ENCODE results near the gene CHI3L2. TPM values are rescaled to one million over a fixed set of nuclear protein-coding genes. Genes with fewer than 3 reads are reported as not detected.

Gene CHI3L2
- not detected for total RNA-seq

DNA sequence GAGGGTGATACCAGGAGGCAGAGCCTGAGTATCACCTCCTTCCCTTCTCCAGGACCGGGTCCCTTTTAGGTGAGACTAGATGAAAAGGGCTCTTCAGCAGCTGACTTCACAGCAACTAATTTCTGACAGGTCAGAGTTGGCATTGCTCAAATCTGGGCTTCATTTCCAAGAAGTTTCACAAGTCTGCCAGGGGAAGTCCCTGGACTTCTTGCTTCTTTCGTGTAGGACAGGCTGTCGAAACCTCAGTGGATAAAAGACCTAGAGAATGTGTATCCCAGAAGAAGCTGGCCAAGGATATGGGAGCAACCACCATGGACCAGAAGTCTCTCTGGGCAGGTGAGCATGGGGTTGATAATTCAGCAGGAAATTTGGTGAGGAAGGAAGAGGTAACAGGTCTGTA, at the start of gene CHI3L2:
Gene CHI3L2, plus strand, starts transcription at position 280 of the 400 bp plus-strand sequence. Its CDS starts 17 bp downstream, at position 297.

GRCh38 chr1:111199881-111200801, 27.4 kb upstream of the CHI3L2 start, which contains the start of gene DENND2D:
Gene DENND2D (minus strand): TSS chr1:111200646. CDS start chr1:111200459, 187 bp downstream.

GRCh38 chr1:111290630-111291029, 63.1 kb downstream of the CHI3L2 start, which contains the start of gene CHIA:
Gene CHIA (plus strand): TSS chr1:111290851. CDS start chr1:111310468, 19,617 bp downstream.

Other genes starting within 250 kb of the CHI3L2 start
- gene DRAM2, start 87.6 kb upstream of the CHI3L2 start, total RNA-seq = 55.0 TPM
- gene CEPT1, start 87.5 kb upstream of the CHI3L2 start, total RNA-seq = 67.4 TPM
- 6.2 TPM for gene DENND2D, start 27.1 kb upstream of the CHI3L2 start, total RNA-seq
- not detected for gene CHIA, start 63.1 kb downstream of the CHI3L2 start, total RNA-seq
- 2.0 TPM for gene OVGP1, start 200.0 kb downstream of the CHI3L2 start, total RNA-seq
- 31.8 TPM for gene WDR77, start 221.5 kb downstream of the CHI3L2 start, total RNA-seq
- 165 TPM for gene ATP5PB, start 221.8 kb downstream of the CHI3L2 start, total RNA-seq
- 2.1 TPM for gene C1orf162, start 246.3 kb downstream of the CHI3L2 start, total RNA-seq